Measurements from ENCODE around the gene PHYKPL.
"Not testable (repeated sequence)": the region's sequence is repeated elsewhere in the genome, so short reads cannot be mapped to it uniquely, and the experiment has no call there.

GRCh38 chr5:178239626-178240301, 7.2 kb upstream of the PHYKPL start:
- not testable (repeated sequence) for TF ChIP-seq CTCF (IDR thresholded peaks at IDR 0.05; ENCODE audit: insufficient read depth, low read length); GABPA (IDR thresholded peaks at IDR 0.05; ENCODE audit: low read depth); POLR2AphosphoS5 (IDR thresholded peaks at IDR 0.05; ENCODE audit: low read depth); REST (IDR thresholded peaks at IDR 0.05; ENCODE audit: insufficient replicate concordance, low read depth); SPI1 (IDR thresholded peaks at IDR 0.05; ENCODE audit: borderline replicate concordance, low read depth)
